HEK293 (cell line): Measurements from ENCODE around the gene TMEM164.

Experiments used
- ELK4 ChIP-seq: IDR thresholded peaks from 2 replicates; pipeline ENCODE4 v1.6.1; 2011; ENCODE audit warnings: mild to moderate bottlenecking, low read depth, low read length, borderline replicate concordance
- HOXA7 ChIP-seq: sonication (generic); formaldehyde crosslinking; IDR thresholded peaks from 2 replicates; pipeline ENCODE4 v1.8.1; 2022; ENCODE audit warnings: missing genetic modification reagents, borderline replicate concordance
- KLF16 ChIP-seq: fragments of 450-650 bp; formaldehyde crosslinking; IDR thresholded peaks from 2 replicates; pipeline ENCODE4 v1.5.1; 2017; ENCODE audit warnings: missing biosample characterization, missing genetic modification characterization
- PATZ1 ChIP-seq: fragments of 450-650 bp; formaldehyde crosslinking; IDR thresholded peaks from 2 replicates; pipeline ENCODE4 v1.5.1; 2016; ENCODE audit warnings: missing biosample characterization, missing genetic modification characterization
- REST ChIP-seq: fragments of 450-650 bp; formaldehyde crosslinking; IDR thresholded peaks from 2 replicates; pipeline ENCODE4 v1.5.1; 2016; ENCODE audit warnings: missing biosample characterization, missing genetic modification characterization
- ZNF2 ChIP-seq: fragments of 450-650 bp; formaldehyde crosslinking; IDR thresholded peaks from 2 replicates; pipeline ENCODE4 v1.5.1; 2016; ENCODE audit warnings: missing biosample characterization, missing genetic modification characterization
- ZNF211 ChIP-seq: fragments of 450-650 bp; formaldehyde crosslinking; IDR thresholded peaks from 2 replicates; pipeline ENCODE4 v1.5.1; 2016; ENCODE audit warnings: low read depth, missing biosample characterization, missing genetic modification characterization
- ZNF239 ChIP-seq: fragments of 450-650 bp; formaldehyde crosslinking; IDR thresholded peaks from 2 replicates; pipeline ENCODE4 v1.5.1; 2016; ENCODE audit warnings: missing biosample characterization, missing genetic modification characterization
- ZNF366 ChIP-seq: fragments of 450-650 bp; formaldehyde crosslinking; conservative IDR thresholded peaks from 2 replicates; pipeline ENCODE4 v1.5.1; 2016; ENCODE audit warnings: missing biosample characterization, missing genetic modification characterization
- ZNF423 ChIP-seq: fragments of 450-650 bp; formaldehyde crosslinking; IDR thresholded peaks from 2 replicates; pipeline ENCODE4 v1.5.1; 2016; ENCODE audit warnings: missing biosample characterization, missing genetic modification characterization
- ZSCAN4 ChIP-seq: fragments of 450-650 bp; formaldehyde crosslinking; IDR thresholded peaks from 2 replicates; pipeline ENCODE4 v1.5.1; 2017; ENCODE audit warnings: missing biosample characterization, missing genetic modification characterization
- TF ChIP-seq, protein P1 (sequence below): fragments of 450-650 bp; formaldehyde crosslinking; IDR thresholded peaks from 2 replicates; pipeline ENCODE4 v1.5.1; 2016; ENCODE audit warnings: missing biosample characterization, missing genetic modification characterization

- no peak for TF ChIP-seq ELK4
- TF ChIP-seq, protein P1, sequence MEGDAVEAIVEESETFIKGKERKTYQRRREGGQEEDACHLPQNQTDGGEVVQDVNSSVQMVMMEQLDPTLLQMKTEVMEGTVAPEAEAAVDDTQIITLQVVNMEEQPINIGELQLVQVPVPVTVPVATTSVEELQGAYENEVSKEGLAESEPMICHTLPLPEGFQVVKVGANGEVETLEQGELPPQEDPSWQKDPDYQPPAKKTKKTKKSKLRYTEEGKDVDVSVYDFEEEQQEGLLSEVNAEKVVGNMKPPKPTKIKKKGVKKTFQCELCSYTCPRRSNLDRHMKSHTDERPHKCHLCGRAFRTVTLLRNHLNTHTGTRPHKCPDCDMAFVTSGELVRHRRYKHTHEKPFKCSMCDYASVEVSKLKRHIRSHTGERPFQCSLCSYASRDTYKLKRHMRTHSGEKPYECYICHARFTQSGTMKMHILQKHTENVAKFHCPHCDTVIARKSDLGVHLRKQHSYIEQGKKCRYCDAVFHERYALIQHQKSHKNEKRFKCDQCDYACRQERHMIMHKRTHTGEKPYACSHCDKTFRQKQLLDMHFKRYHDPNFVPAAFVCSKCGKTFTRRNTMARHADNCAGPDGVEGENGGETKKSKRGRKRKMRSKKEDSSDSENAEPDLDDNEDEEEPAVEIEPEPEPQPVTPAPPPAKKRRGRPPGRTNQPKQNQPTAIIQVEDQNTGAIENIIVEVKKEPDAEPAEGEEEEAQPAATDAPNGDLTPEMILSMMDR, result no peak
- no peak for TF ChIP-seq KLF16 (tag by site-specific recombination)
- no peak for TF ChIP-seq PATZ1 (tag by site-specific recombination)
- no peak for TF ChIP-seq ZNF2
- no peak for TF ChIP-seq ZSCAN4 (tag by site-specific recombination)
- no peak for TF ChIP-seq ZNF239
- no peak for TF ChIP-seq REST (tag by site-specific recombination)
- no peak for TF ChIP-seq ZNF366 (tag by site-specific recombination)
- TF ChIP-seq ZNF211 (tag by site-specific recombination), result no peak
- no peak for TF ChIP-seq HOXA7 (CRISPR knock-in tag)
- no peak for TF ChIP-seq ZNF423
Observed at GRCh38 chrX:109954333-109954732, 48.6 kb upstream of the TMEM164 start.
